H1 (cell line): ENCODE data around the gene MAPKAPK5. TPM values are rescaled to one million over a fixed set of nuclear protein-coding genes. Genes with fewer than 3 reads are reported as not detected.

Source experiments
- CTCF ChIA-PET: fragments of 300-600 bp; sonication (Branson Sonifier 250); formaldehyde crosslinking; loops from one replicate; lab custom pipeline; 2021; ENCODE audit not compliant: partially characterized antibody; lab: Charles Lee
- POLR2A ChIA-PET: fragments of 300-600 bp; sonication (Branson Sonifier 250); formaldehyde crosslinking; loops from one replicate; lab custom pipeline; 2021; ENCODE audit warnings: inconsistent platforms; ENCODE audit not compliant: partially characterized antibody; lab: Charles Lee
- DNase-seq, 2 experiments: peaks; one replicate each; pipeline versions ENCODE4 v3.0.0 to v3.0.0-alpha.2; 2010 to 2022; ENCODE audit warnings: low spot score in 2 of 2, low read depth in 1 of 2, mixed read lengths in 1 of 2
- FAIRE-seq: peaks from 2 replicates; lab custom pipeline; 2011; peaks lifted over from hg19 to GRCh38; lab: Jason Lieb, UNC
- H2AFZ ChIP-seq: 2 replicates; pipeline ENCODE4 v1.8.1; 2012; ENCODE audit warnings: low read length, inconsistent platforms
- H2AK5ac ChIP-seq: 2 replicates; pipeline ENCODE4 v1.6.1; 2013; ENCODE audit warnings: low read depth, low read length
- H2BK120ac ChIP-seq: replicated peaks from 2 replicates; pipeline ENCODE3; 2013; ENCODE audit warnings: low read depth, low read length, inconsistent platforms
- H2BK12ac ChIP-seq: 2 replicates; pipeline ENCODE4 v1.6.1; 2013; ENCODE audit warnings: low read depth, low read length
- H2BK15ac ChIP-seq: 2 replicates; pipeline ENCODE4 v1.6.1; 2013; ENCODE audit warnings: low read length
- H2BK20ac ChIP-seq: 2 replicates; pipeline ENCODE4 v1.6.1; 2013; ENCODE audit warnings: low read length
- H2BK5ac ChIP-seq: 2 replicates; pipeline ENCODE4 v1.6.1; 2013; ENCODE audit warnings: low read depth, low read length
- H3K14ac ChIP-seq: 2 replicates; pipeline ENCODE4 v1.6.1; 2013; ENCODE audit warnings: inconsistent platforms; ENCODE audit not compliant: insufficient read length
- H3K18ac ChIP-seq: 2 replicates; pipeline ENCODE4 v1.6.1; 2013; ENCODE audit warnings: low read length; ENCODE audit errors: extremely low read depth
- H3K23ac ChIP-seq: 2 replicates; pipeline ENCODE4 v1.6.1; 2013; ENCODE audit warnings: inconsistent platforms; ENCODE audit not compliant: insufficient read length
- H3K23me2 ChIP-seq: 2 replicates; pipeline ENCODE4 v1.6.1; 2013; ENCODE audit warnings: low read depth, low read length
- H3K27ac ChIP-seq: 2 replicates; pipeline ENCODE4 v1.6.1; 2011; ENCODE audit warnings: low read depth, low read length, inconsistent platforms
- H3K27me3 ChIP-seq, 4 experiments: replicated peaks in 1 of 4; 1 replicate in 1 of 4; 2 replicates in 3 of 4; pipeline versions ENCODE4 v1.6.1 to v1.8.1; 2011 to 2013; ENCODE audit warnings: low read length in 3 of 4, mild to moderate bottlenecking in 3 of 4, inconsistent platforms in 2 of 4, mixed read lengths in 2 of 4, moderate library complexity in 1 of 4; ENCODE audit not compliant: control insufficient read depth in 3 of 4, insufficient read depth in 3 of 4; ENCODE audit errors: extremely low read depth in 1 of 4
- H3K36me3 ChIP-seq, 4 experiments: 2 replicates each; pipeline versions ENCODE4 v1.6.1 to v1.8.1; 2011 to 2013; ENCODE audit warnings: mild to moderate bottlenecking in 4 of 4, low read length in 3 of 4, moderate library complexity in 2 of 4, control low read depth in 1 of 4, inconsistent platforms in 1 of 4; ENCODE audit not compliant: insufficient read depth in 4 of 4, control insufficient read depth in 2 of 4
- H3K4ac ChIP-seq: replicated peaks from 2 replicates; pipeline ENCODE3; 2013; ENCODE audit warnings: low read length, low read depth, mixed read lengths, inconsistent platforms; ENCODE audit not compliant: insufficient read length
- H3K4me1 ChIP-seq, 4 experiments: replicated peaks in 1 of 4; 1 replicate in 1 of 4; 2 replicates in 3 of 4; pipeline versions ENCODE4 v1.6.1 to v1.8.1; 2011 to 2013; ENCODE audit warnings: low read length in 3 of 4, inconsistent platforms in 2 of 4, mixed read lengths in 1 of 4; ENCODE audit not compliant: insufficient read depth in 4 of 4, control insufficient read depth in 3 of 4
- H3K4me2 ChIP-seq, 2 experiments: 2 replicates each; pipeline versions ENCODE4 v1.6.1 to v1.8.1; 2011 to 2013; ENCODE audit warnings: low read depth in 2 of 2, low read length in 2 of 2, control low read depth in 1 of 2, inconsistent platforms in 1 of 2, mild to moderate bottlenecking in 1 of 2; ENCODE audit not compliant: insufficient read depth in 1 of 2
- H3K4me3 ChIP-seq, 4 experiments: fragments of 200-600, 300-600 bp in 1 of 4; sonication (generic), shearing (Covaris generic), sonication (Bioruptor Twin) in 1 of 4; 2 replicates each; pipeline versions ENCODE4 v1.5.1 to v1.8.1; 2011 to 2016; ENCODE audit warnings: low read length in 4 of 4, low read depth in 3 of 4, control low read depth in 2 of 4, inconsistent platforms in 2 of 4, mild to moderate bottlenecking in 2 of 4, mixed read lengths in 1 of 4, moderate library complexity in 1 of 4; ENCODE audit not compliant: insufficient read depth in 2 of 4; ENCODE audit errors: extremely low read depth in 1 of 4
- H3K56ac ChIP-seq: replicated peaks from 2 replicates; pipeline ENCODE3; 2013; ENCODE audit warnings: low read depth, mild to moderate bottlenecking, mixed read lengths, low read length, inconsistent platforms; ENCODE audit not compliant: insufficient read length
- H3K79me1 ChIP-seq: 2 replicates; pipeline ENCODE4 v1.6.1; 2013; ENCODE audit warnings: low read depth, low read length, control low read depth
- H3K79me2 ChIP-seq, 2 experiments: 2 replicates each; pipeline versions ENCODE4 v1.6.1 to v1.8.1; 2012 to 2013; ENCODE audit warnings: low read length in 2 of 2, mild to moderate bottlenecking in 2 of 2, inconsistent platforms in 1 of 2; ENCODE audit not compliant: insufficient read depth in 2 of 2, control insufficient read depth in 1 of 2
- H3K9ac ChIP-seq, 4 experiments: replicated peaks in 1 of 4; 1 replicate in 1 of 4; 2 replicates in 3 of 4; pipeline versions ENCODE4 v1.6.1 to v1.8.1; 2011 to 2013; ENCODE audit warnings: low read depth in 3 of 4, low read length in 3 of 4, control low read depth in 2 of 4, mild to moderate bottlenecking in 2 of 4, moderate library complexity in 2 of 4, inconsistent platforms in 1 of 4; ENCODE audit errors: extremely low read depth in 1 of 4
- H3K9me3 ChIP-seq, 2 experiments: 2 replicates each; pipeline versions ENCODE4 v1.6.1 to v1.8.1; 2012 to 2013; ENCODE audit warnings: mild to moderate bottlenecking in 2 of 2, moderate library complexity in 2 of 2, control low read depth in 1 of 2, inconsistent platforms in 1 of 2, low read depth in 1 of 2, low read length in 1 of 2, mixed read lengths in 1 of 2; ENCODE audit not compliant: insufficient read depth in 2 of 2
- H4K20me1 ChIP-seq, 2 experiments: replicated peaks in 1 of 2; 2 replicates each; pipeline versions ENCODE3 to v1.8.1; 2011 to 2013; ENCODE audit warnings: inconsistent platforms in 2 of 2, low read length in 2 of 2, mild to moderate bottlenecking in 1 of 2; ENCODE audit not compliant: insufficient read depth in 2 of 2, control insufficient read depth in 1 of 2
- H4K5ac ChIP-seq: 2 replicates; pipeline ENCODE4 v1.6.1; 2013; ENCODE audit warnings: low read length, low read depth, mixed read lengths, inconsistent platforms; ENCODE audit not compliant: insufficient read length
- H4K8ac ChIP-seq: 2 replicates; pipeline ENCODE4 v1.8.0; 2013; ENCODE audit warnings: mild to moderate bottlenecking, moderate library complexity, low read length, inconsistent platforms; ENCODE audit not compliant: insufficient read depth; ENCODE audit errors: extremely low read depth
- H4K91ac ChIP-seq: replicated peaks from 2 replicates; pipeline ENCODE3; 2013; ENCODE audit warnings: low read length, mixed read lengths, inconsistent platforms; ENCODE audit not compliant: insufficient read length
- CBX8 ChIP-seq: fragments of 300-800, 300-1000 bp; sonication (generic); IDR thresholded peaks from 2 replicates; pipeline ENCODE4 v1.7.1; 2016; ENCODE audit warnings: low read depth, low read length, borderline replicate concordance
- CTCF ChIP-seq, 3 experiments: IDR thresholded peaks; 1 replicate in 2 of 3; 2 replicates in 1 of 3; pipeline versions ENCODE4 v1.5.1 to v1.6.1; 2011; ENCODE audit warnings: low read length in 3 of 3, mild to moderate bottlenecking in 3 of 3, inconsistent platforms in 2 of 3, low read depth in 1 of 3, moderate library complexity in 1 of 3; ENCODE audit not compliant: insufficient read depth in 1 of 3; ENCODE audit errors: control extremely low read depth in 1 of 3
- KDM5A ChIP-seq: fragments of 200-600 bp; IDR thresholded peaks from 2 replicates; pipeline ENCODE4 v1.7.1; 2012; ENCODE audit warnings: mild to moderate bottlenecking, low read length, inconsistent platforms, mixed read lengths
- POLR2AphosphoS5 ChIP-seq: IDR thresholded peaks from 2 replicates; pipeline ENCODE4 v1.6.1; 2011; ENCODE audit warnings: low read depth, low read length
- WGBS, 2 experiments: shearing (Covaris generic) in 1 of 2; methylation state at CpG; one replicate each; pipeline versions ENCODE4 v1.1.6 to v1.1.7; 2013 to 2015; ENCODE audit warnings: low lambda C conversion rate in 2 of 2, mixed read lengths in 2 of 2, inconsistent platforms in 1 of 2, low coverage in 1 of 2, missing lambda C conversion rate in 1 of 2; ENCODE audit not compliant: insufficient replicate concordance in 2 of 2, insufficient coverage in 1 of 2, insufficient read length in 1 of 2; ENCODE audit errors: extremely low coverage in 1 of 2, missing lambda C conversion rate in 1 of 2; 5-methylcytosine and 5-hydroxymethylcytosine counted together
- polyA plus RNA-seq, 7 experiments: library from polyadenylated mRNA; depleted of rRNA in 3 of 7; stranded (reverse) in 5 of 7; unstranded in 2 of 7; fragments of >200 nt in 5 of 7; fragments of 200-250 nt in 2 of 7; gene quantifications; 1 replicate in 5 of 7; 2 replicates in 1 of 7; 4 replicates in 1 of 7; pipeline versions ENCODE4 v1.2.1 to v1.2.3, GENCODE V29; 2011 to 2013; ENCODE audit warnings: missing spikeins in 2 of 7, mixed read lengths in 2 of 7
- total RNA-seq: library from RNA; stranded (reverse); fragmentation: NEBNext Ultra II Directional; extraction: Animal tissue kit (Norgen Biotek cat#: 25700); gene quantifications from 2 replicates; pipeline ENCODE4 v1.2.1, GENCODE V29; 2021

The MAPKAPK5 gene
- total and polyA plus RNA-seq, 2 of the 8 experiments (the other 6 are each of a cell fraction or from before 2014, with no cell fraction given), result 40.0 to 91.5 TPM

DNA sequence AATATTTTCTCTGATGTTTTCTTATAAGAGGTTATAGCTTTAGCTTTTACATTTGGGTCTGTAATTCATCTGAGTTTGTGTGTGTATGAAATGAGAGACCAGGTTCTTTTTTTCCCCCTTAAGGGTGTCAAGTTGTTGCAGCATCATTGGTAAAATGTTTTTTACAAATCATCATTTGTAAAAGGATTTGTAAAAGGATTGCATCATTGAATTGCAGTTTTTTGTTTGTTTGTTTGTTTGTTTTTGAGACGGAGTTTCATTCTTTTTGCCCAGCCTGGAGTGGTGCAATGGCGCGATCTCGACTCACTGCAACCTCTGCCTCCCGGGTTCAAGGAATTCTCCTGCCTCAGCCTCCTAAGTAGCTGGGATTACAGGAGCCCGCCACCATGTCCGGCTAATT lies 31.1 kb downstream of the MAPKAPK5 start:
- no peak overlapping the region for H4K5ac ChIP-seq
- no peak for DNase-seq
- no peak overlapping the region for H4K8ac ChIP-seq
- no peak overlapping the region for H3K56ac ChIP-seq
- 0 out of 2 replicates have a peak, but pooled peaks cover 2% of the 10 kb centered on the region for H3K79me1 ChIP-seq
- H2BK120ac ChIP-seq, result no peak overlapping the region
- H2BK12ac ChIP-seq, result no peak overlapping the region
- H4K91ac ChIP-seq, result no peak overlapping the region
- H3K4ac ChIP-seq, result no peak overlapping the region
- CTCF ChIA-PET, result interaction anchor here (2.3 kb wide), 1 partner anchor 10 kb away, joined by 10 read pairs; no protein-coding TSS in a partner anchor
- POLR2A ChIA-PET, result interaction anchor here (1.0 kb wide), 1 partner anchor 26 kb away, joined by 3 read pairs; no protein-coding TSS in a partner anchor
- no peak for TF ChIP-seq CBX8
- no peak for TF ChIP-seq CTCF (IDR thresholded peaks at IDR 0.05; ENCODE audit: control extremely low read depth in 1 of 3, insufficient read depth in 1 of 3, low read depth in 1 of 3, low read length in 3 of 3)
- no peak for TF ChIP-seq POLR2AphosphoS5
- TF ChIP-seq KDM5A, result no peak
- no peak overlapping the region for H3K18ac ChIP-seq
- no peaks in the 10 kb centered on the region for H3K23me2 ChIP-seq
- FAIRE-seq, result no peak
- no peak overlapping the region for H3K23ac ChIP-seq
- no peaks in the 10 kb centered on the region for H4K20me1 ChIP-seq
- H3K4me1 ChIP-seq, result peaks cover 3 to 22% (median 13%) of the 10 kb centered on the region in 4 experiments
- no peak overlapping the region for H2AFZ ChIP-seq
- no peak overlapping the region for H3K27ac ChIP-seq
- no peaks in the 10 kb centered on the region for H3K9me3 ChIP-seq
- no peak overlapping the region for H3K4me2 ChIP-seq
- H3K27me3 ChIP-seq, result no peaks in the 10 kb centered on the region
- H2BK15ac ChIP-seq, result no peak overlapping the region
- no peak overlapping the region for H3K9ac ChIP-seq
- no peak overlapping the region for H2BK5ac ChIP-seq
- H3K79me2 ChIP-seq, result peaks cover 0 to 22% of the 10 kb centered on the region in 2 experiments; a peak in 1 of 4 replicates
- H3K14ac ChIP-seq, result no peak overlapping the region
- H3K4me3 ChIP-seq, result no peak overlapping the region
- H2AK5ac ChIP-seq, result no peak overlapping the region
- peaks cover 15 to 50% (median 23%) of the 10 kb centered on the region in 4 experiments for H3K36me3 ChIP-seq
- WGBS, 2 experiments, result 93% methylated on average over 7 of the region's 7 CpGs; no CpG with 5 or more reads in 1 of the 2 experiments
- no peak overlapping the region for H2BK20ac ChIP-seq
